Measurements from ENCODE around the gene CHGA. TPM values are rescaled to one million over a fixed set of nuclear protein-coding genes. Genes with fewer than 3 reads are reported as not detected.

The CHGA gene
- total RNA-seq, 1 experiment from 2014 or later, result not detected

DNA sequence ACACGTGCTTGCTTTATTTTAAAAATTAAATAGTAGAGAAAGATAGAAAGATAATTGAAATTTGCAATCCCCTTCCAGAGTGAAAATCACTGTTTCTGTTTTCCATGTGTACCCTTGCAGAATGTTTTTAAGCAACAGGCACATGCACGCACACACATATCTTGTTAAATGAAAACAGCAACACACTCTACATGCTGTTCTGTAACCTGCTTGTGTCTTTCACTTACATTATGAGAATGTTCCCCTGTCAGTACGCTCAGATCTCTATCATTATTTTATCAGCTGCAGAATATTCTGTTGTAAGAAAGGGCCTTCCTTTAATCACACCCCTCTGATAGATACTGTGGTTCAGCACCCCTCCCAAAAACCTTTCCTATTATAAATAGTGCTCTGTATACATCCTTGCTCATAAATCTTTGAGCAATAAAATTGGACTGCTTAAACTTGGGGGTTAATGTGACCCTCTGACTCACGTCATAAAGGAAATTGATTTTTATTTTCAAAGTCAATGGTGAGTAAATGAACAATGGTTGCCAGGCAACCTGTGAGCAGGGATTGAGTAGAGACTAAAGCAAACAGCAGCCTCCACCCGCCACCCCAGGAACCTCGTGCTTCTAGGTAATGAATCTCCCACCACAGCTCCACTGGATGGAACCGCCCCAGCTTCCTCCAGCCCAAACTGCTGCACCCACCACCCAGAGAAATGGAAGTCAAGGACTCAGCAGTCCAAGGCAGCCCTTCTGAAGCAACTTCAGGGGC, 31.9 kb upstream of the CHGA start:
- Histone ChIP-seq H3K4me1 (replicated peaks; ENCODE audit: insufficient read depth) (no peaks in the 10 kb centered on the region), H3K36me3 (ENCODE audit: low read depth) (no peaks in the 10 kb centered on the region), H3K9me2 (ENCODE audit: insufficient read depth) (no peaks in the 10 kb centered on the region), H3K27me3 (ENCODE audit: insufficient read depth, low read depth) (peaks cover 49% of the 10 kb centered on the region), H3K4me2 (no peak overlapping the region), H3F3A (ENCODE audit: insufficient read depth, low read depth) (no peaks in the 10 kb centered on the region), H3K79me2 (ENCODE audit: low read depth) (no peaks in the 10 kb centered on the region), H3K4me3 (no peak overlapping the region), H2AFZ (no peak overlapping the region), H3K27ac (no peak overlapping the region), H4K20me1 (ENCODE audit: insufficient read depth) (no peaks in the 10 kb centered on the region), H3K9me3 (ENCODE audit: insufficient read depth, low read depth) (peaks cover 13% of the 10 kb centered on the region; the same call in 1 of the 2 replicates)
- BruUV-seq (replicated peaks), result no TSS peak
- ChIA-PET CTCF (no interaction called here), POLR2A (ENCODE audit: unreplicated experiment) (no interaction called here)
- DNase-seq, result no peak
- TF ChIP-seq EZH2 (IDR thresholded peaks at IDR 0.05; ENCODE audit: low read depth), result no peak
- TF ChIP-seq, protein P1, sequence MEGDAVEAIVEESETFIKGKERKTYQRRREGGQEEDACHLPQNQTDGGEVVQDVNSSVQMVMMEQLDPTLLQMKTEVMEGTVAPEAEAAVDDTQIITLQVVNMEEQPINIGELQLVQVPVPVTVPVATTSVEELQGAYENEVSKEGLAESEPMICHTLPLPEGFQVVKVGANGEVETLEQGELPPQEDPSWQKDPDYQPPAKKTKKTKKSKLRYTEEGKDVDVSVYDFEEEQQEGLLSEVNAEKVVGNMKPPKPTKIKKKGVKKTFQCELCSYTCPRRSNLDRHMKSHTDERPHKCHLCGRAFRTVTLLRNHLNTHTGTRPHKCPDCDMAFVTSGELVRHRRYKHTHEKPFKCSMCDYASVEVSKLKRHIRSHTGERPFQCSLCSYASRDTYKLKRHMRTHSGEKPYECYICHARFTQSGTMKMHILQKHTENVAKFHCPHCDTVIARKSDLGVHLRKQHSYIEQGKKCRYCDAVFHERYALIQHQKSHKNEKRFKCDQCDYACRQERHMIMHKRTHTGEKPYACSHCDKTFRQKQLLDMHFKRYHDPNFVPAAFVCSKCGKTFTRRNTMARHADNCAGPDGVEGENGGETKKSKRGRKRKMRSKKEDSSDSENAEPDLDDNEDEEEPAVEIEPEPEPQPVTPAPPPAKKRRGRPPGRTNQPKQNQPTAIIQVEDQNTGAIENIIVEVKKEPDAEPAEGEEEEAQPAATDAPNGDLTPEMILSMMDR (conservative IDR thresholded peaks at IDR 0.05), result no peak
- intact Hi-C loops (cut with micrococcal nuclease; ENCODE audit: unreplicated experiment), result no loop called here

DNA sequence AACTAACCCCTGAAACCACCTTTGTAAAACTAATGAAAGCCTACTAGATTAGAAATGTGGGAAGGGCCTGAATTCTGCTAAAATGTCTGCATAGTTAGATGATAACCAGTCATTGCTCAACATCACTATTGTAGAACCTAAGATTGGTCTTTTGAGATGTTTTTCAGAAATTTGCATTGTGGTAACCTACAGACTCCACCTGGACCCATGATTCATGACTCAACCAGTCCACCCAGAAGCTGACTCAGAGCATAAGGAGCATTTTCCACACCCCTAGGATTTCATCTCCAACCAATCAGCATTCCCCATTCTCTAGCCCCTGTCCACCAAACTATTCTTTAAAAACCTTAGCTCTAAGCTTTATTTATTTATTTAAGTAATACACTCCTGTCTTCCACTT, 30.4 kb upstream of the CHGA start:
- H3K27me3 ChIP-seq (ENCODE audit: insufficient read depth, low read depth), result peaks cover 42% of the 10 kb centered on the region
- no peak overlapping the region for H3K4me3 ChIP-seq
- no peaks in the 10 kb centered on the region for H3F3A ChIP-seq (ENCODE audit: insufficient read depth, low read depth)
- no peak overlapping the region for H3K4me2 ChIP-seq
- H3K27ac ChIP-seq, result no peak overlapping the region
- no peaks in the 10 kb centered on the region for H3K36me3 ChIP-seq (ENCODE audit: low read depth)
- no peaks in the 10 kb centered on the region for H3K9me2 ChIP-seq (ENCODE audit: insufficient read depth)
- no peak overlapping the region for H2AFZ ChIP-seq
- peaks cover 13% of the 10 kb centered on the region; the same call in 1 of the 2 replicates for H3K9me3 ChIP-seq (ENCODE audit: insufficient read depth, low read depth)
- BruUV-seq (replicated peaks), result no TSS peak
- no peaks in the 10 kb centered on the region for H3K79me2 ChIP-seq (ENCODE audit: low read depth)
- intact Hi-C loops (cut with micrococcal nuclease; ENCODE audit: unreplicated experiment), result no loop called here
- H3K4me1 ChIP-seq (replicated peaks; ENCODE audit: insufficient read depth), result no peaks in the 10 kb centered on the region
- CTCF ChIA-PET, result no interaction called here
- no peak for DNase-seq
- POLR2A ChIA-PET (ENCODE audit: unreplicated experiment), result no interaction called here
- no peaks in the 10 kb centered on the region for H4K20me1 ChIP-seq (ENCODE audit: insufficient read depth)
- no peak for TF ChIP-seq EZH2 (IDR thresholded peaks at IDR 0.05; ENCODE audit: low read depth)
- TF ChIP-seq, protein P1 (conservative IDR thresholded peaks at IDR 0.05), result no peak

- TF ChIP-seq, protein P1 (conservative IDR thresholded peaks at IDR 0.05), result no peak
- TF ChIP-seq EZH2 (IDR thresholded peaks at IDR 0.05; ENCODE audit: low read depth), result no peak
- H3K27ac ChIP-seq, result no peak overlapping the region
- H3K9me3 ChIP-seq (ENCODE audit: insufficient read depth, low read depth), result peaks cover 13% of the 10 kb centered on the region; the same call in 1 of the 2 replicates
- H3K4me3 ChIP-seq, result no peak overlapping the region
- H3K4me2 ChIP-seq, result no peak overlapping the region
- no peak overlapping the region for H2AFZ ChIP-seq
- POLR2A ChIA-PET (ENCODE audit: unreplicated experiment), result no interaction called here
- no peaks in the 10 kb centered on the region for H3K36me3 ChIP-seq (ENCODE audit: low read depth)
- no peaks in the 10 kb centered on the region for H3F3A ChIP-seq (ENCODE audit: insufficient read depth, low read depth)
- no peaks in the 10 kb centered on the region for H4K20me1 ChIP-seq (ENCODE audit: insufficient read depth)
- no TSS peak for BruUV-seq (replicated peaks)
- intact Hi-C loops (cut with micrococcal nuclease; ENCODE audit: unreplicated experiment), result no loop called here
- H3K79me2 ChIP-seq (ENCODE audit: low read depth), result no peaks in the 10 kb centered on the region
- H3K4me1 ChIP-seq (replicated peaks; ENCODE audit: insufficient read depth), result no peaks in the 10 kb centered on the region
- H3K27me3 ChIP-seq (ENCODE audit: insufficient read depth, low read depth), result peaks cover 20% of the 10 kb centered on the region
- CTCF ChIA-PET, result no interaction called here
- DNase-seq, result no peak
- H3K9me2 ChIP-seq (ENCODE audit: insufficient read depth), result no peaks in the 10 kb centered on the region
Observed at GRCh38 chr14:92895352-92895878, 27.5 kb upstream of the CHGA start.

Measured in PC-9 (cell line).